Rectal smooth muscle tissue (tissue), 1 donor: ENCODE results near the gene ABCA6.
A peak's percentile ranks its signal among the peaks of the same experiment; 100 is the strongest.

Source experiments
- H3K27ac ChIP-seq: one replicate; pipeline ENCODE4 v1.7.0; 2013; ENCODE audit warnings: low read depth, low read length, inconsistent platforms
- H3K27me3 ChIP-seq: one replicate; pipeline ENCODE4 v1.7.0; 2013; ENCODE audit warnings: low read length; ENCODE audit not compliant: control insufficient read depth, insufficient read depth
- H3K36me3 ChIP-seq: one replicate; pipeline ENCODE4 v1.7.0; 2013; ENCODE audit warnings: low read length; ENCODE audit not compliant: control insufficient read depth, insufficient read depth
- H3K4me1 ChIP-seq: one replicate; pipeline ENCODE4 v1.7.0; 2013; ENCODE audit warnings: low read length; ENCODE audit not compliant: control insufficient read depth, insufficient read depth
- H3K4me3 ChIP-seq: one replicate; pipeline ENCODE4 v1.7.0; 2013; ENCODE audit warnings: low read length
- H3K9ac ChIP-seq: one replicate; pipeline ENCODE4 v1.7.0; 2013; ENCODE audit warnings: low read length

Gene ABCA6

DNA sequence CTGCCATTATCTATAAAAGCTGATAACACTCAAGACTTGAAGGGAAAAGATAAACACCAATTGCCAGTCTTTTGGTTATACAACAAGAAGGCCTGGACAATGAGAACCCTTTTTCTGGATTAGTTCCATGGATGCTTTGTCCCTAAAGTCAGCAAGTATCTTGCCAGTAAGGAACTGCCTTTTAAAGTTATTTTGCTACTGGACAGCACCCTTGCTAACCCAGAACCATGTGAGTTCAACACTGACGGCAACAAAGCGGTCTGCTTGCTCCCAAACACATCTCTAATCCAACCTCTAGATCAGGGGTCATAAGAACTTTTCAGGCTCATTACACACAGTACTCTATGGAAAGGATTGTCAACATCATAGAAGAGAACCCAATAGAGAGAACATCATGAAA is 25.3 kb upstream of the ABCA6 start:
- no peaks in the 10 kb centered on the region for H3K4me1 ChIP-seq
- H3K27me3 ChIP-seq, result no peaks in the 10 kb centered on the region
- no peak overlapping the region for H3K4me3 ChIP-seq
- no peaks in the 10 kb centered on the region for H3K36me3 ChIP-seq
- H3K9ac ChIP-seq, result no peak overlapping the region
- no peak overlapping the region for H3K27ac ChIP-seq

DNA sequence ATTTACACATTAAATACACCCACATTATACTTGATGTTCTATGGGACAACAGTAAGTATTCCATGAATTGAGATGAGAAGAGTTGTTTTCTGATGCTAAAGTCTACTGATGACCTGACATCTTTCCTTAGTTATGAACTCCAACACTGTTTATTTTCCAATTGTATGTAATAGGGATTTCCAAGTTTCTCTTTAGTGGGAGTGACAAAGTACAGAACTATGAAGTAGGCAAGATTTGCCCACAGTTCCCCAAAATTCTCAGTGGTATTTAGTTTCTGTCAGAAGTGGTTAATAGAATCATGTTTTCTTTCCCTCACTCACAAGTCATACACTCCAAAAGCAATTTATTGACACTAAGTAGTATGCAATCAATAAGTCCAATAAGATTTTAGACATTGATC is 22.5 kb upstream of the ABCA6 start:
- Histone ChIP-seq H3K27ac (no peak overlapping the region), H3K27me3 (no peaks in the 10 kb centered on the region), H3K9ac (no peak overlapping the region), H3K36me3 (no peaks in the 10 kb centered on the region), H3K4me3 (no peak overlapping the region), H3K4me1 (no peaks in the 10 kb centered on the region)

DNA sequence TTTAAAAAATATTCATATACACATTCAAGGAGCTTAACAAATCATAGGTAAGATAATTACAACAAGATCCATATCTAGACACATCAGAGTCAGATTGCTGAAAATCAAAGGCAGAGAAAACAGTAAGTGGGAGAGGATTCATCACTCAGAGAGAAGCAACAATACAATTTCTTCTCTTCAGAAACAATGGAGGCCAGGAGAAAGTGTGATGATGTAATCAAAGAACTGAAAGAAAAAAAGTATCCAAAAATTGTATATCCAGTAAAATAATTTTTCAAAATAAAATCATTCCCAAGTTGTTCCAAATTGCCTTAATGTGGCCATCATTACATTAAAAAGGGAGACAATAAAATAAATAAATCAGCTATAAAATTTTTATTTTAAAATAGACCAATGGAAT is 17.7 kb upstream of the ABCA6 start:
- no peak overlapping the region for H3K27ac ChIP-seq
- H3K36me3 ChIP-seq, result no peaks in the 10 kb centered on the region
- no peak overlapping the region for H3K4me3 ChIP-seq
- H3K4me1 ChIP-seq, result no peaks in the 10 kb centered on the region
- no peak overlapping the region for H3K9ac ChIP-seq
- no peaks in the 10 kb centered on the region for H3K27me3 ChIP-seq

DNA sequence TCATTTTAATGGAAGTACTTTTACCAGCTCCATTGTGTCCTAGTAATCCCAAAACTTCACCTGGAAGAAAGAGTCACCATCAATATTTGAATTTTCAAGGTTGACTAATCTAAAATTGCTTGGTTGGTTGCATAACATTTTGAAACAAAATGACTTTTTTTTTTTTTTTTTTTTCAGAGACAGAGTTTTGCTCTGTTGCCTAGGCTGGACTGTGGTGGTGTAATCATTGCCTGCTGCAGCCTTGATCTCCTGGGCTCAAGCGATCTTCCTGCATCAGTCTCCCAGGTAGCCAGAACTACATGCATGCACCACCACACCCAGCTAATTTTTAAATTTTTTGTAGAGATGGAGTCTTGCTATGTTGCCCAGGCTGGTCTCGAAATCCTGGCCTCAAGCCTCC is 12.6 kb upstream of the ABCA6 start:
- no peak overlapping the region for H3K4me3 ChIP-seq
- no peaks in the 10 kb centered on the region for H3K27me3 ChIP-seq
- no peak overlapping the region for H3K9ac ChIP-seq
- H3K4me1 ChIP-seq, result no peaks in the 10 kb centered on the region
- H3K27ac ChIP-seq, result no peak overlapping the region
- H3K36me3 ChIP-seq, result no peaks in the 10 kb centered on the region

DNA sequence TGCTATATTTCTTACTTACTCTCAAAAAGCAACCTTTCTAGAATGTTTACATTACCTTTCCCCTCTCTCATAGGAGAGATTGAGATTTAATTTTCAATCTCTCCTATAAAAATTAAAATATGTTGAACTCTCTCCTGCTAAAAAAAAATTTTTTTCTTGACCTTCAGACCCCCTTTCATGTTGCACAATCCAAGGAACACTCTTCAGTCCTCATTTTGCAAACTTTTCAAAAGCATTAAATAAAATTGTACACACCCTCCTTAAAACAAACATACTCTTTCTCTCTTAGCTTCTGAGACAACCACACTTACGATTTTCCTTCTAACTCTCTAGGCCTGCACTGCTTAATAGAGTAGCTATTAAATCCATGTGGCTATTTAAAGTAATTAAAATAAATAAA is 8.6 kb upstream of the ABCA6 start:
- Histone ChIP-seq H3K4me3 (no peak overlapping the region), H3K27ac (no peak overlapping the region), H3K9ac (no peak overlapping the region), H3K36me3 (no peaks in the 10 kb centered on the region), H3K27me3 (no peaks in the 10 kb centered on the region), H3K4me1 (no peaks in the 10 kb centered on the region)

DNA sequence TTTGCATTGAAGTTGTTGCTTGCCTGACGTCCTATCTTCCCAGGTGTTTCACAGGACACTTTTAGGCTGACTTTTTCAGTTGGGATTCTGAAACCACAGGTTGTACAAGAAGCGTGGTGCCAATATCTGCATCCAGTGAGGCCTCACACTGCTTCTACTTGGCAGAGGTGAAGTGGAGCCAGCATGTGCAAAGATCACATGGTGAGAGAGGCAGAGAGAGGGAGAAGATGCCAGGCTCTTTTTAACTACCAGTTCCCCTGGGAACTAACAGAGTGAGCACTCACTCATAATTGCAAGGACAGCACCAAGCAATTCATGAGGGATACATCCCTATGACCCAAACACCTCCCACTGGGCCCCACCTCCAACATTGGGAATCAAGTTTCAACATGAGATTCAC is 5.8 kb upstream of the ABCA6 start:
- H3K4me1 ChIP-seq, result no peaks in the 10 kb centered on the region
- no peak overlapping the region for H3K9ac ChIP-seq
- no peak overlapping the region for H3K4me3 ChIP-seq
- no peaks in the 10 kb centered on the region for H3K27me3 ChIP-seq
- H3K27ac ChIP-seq, result no peak overlapping the region
- H3K36me3 ChIP-seq, result no peaks in the 10 kb centered on the region

DNA sequence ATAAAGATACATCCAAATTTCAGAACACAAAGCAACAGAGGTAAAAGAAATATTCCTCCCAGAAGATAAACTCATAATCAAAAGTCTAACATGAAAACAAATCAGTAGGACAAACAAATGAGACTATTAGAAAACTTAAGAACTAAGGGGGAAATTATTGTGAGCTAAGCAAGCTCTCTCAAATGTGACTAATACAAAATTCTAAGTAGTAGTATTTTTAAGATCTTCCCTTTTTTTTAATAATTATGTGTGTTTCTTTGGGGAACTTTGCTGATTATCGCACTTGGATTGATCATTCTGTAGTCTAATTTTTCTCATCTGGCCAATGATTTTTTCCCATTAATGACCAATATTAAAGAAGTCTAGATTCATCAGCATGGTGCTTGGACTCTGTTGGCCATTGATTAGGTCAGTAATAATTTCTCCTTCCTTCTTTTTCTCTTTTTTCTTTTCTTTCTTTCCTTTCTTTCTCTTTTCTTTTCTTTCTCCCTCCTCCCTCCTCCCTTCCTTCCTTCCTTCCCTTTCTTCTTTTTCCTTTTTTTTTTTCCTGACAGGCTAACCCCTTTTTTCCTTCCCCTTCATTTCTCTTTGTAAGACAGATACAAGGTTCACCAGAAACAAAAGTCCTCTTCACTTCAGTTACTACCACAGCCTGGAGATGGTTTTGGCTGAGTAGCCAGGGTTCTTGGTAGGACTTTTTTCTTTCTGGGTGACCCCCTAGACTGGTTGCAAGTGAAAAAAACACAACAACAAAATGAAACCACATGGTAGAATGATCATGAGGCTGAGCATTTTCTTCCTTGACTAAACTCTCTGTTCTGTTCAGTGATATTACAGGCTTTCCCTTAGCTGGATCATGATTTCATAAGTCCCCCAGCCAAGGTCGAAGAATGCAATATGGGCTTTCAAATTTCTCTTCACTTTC is 2.9 kb upstream of the ABCA6 start:
- Histone ChIP-seq H3K9ac (no peak overlapping the region), H3K4me3 (no peak overlapping the region), H3K27ac (no peak overlapping the region), H3K27me3 (no peaks in the 10 kb centered on the region), H3K4me1 (no peaks in the 10 kb centered on the region), H3K36me3 (no peaks in the 10 kb centered on the region)

DNA sequence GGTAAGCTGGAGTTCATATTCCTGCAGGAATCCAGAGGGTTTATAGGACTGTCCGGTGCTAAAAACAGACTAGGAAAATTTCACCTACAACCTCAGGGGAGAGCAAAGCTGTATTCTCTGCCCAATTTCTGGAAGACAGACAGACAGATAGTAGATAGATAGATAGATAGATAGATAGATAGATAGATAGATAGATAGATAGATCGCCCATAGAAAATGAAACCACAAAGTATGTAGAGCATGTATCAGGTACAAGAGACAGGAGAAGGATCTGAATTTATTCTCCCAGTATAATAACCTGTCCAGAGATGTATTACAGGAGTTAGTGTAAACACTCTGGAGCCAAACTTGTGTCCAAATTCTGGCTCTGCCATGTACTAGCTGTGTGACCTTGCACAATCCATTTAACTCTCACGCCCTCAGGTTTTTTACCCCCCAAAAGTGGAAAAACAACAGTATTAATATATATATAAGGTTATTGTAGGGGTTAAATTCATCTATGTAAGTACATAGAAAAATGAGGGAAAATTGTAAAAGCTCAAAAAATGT is 2.1 kb upstream of the ABCA6 start:
- H3K27ac ChIP-seq, result no peak overlapping the region
- H3K9ac ChIP-seq, result no peak overlapping the region

DNA sequence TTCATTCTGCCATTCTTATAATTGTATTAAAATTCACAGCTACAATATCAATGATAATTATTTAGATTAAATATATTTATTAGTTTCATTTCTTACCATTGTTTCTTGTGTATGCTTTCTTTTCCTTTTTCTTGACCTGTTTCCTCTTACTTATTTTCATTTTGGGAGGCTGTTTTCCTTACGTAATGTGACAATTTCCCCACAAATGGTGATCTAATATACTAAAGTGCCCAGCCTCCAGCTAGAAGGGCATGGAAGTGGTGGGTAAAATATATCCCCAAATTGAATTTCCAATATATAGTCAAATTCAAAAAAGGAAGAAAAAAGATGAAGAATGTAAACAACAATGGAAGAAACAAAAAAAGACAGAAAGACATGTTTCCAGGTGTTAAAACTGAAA is 1.5 kb upstream of the ABCA6 start:
- no peak overlapping the region for H3K4me3 ChIP-seq
- H3K4me1 ChIP-seq, result no peaks in the 10 kb centered on the region
- H3K27ac ChIP-seq, result no peak overlapping the region
- H3K9ac ChIP-seq, result no peak overlapping the region
- H3K27me3 ChIP-seq, result no peaks in the 10 kb centered on the region
- no peaks in the 10 kb centered on the region for H3K36me3 ChIP-seq

More for the DNA sequence above, 2.1 kb upstream of the ABCA6 start:
- H3K36me3 ChIP-seq, result no peaks in the 10 kb centered on the region
- H3K4me3 ChIP-seq, result no peak overlapping the region
- H3K27me3 ChIP-seq, result no peaks in the 10 kb centered on the region
- H3K4me1 ChIP-seq, result no peaks in the 10 kb centered on the region

DNA sequence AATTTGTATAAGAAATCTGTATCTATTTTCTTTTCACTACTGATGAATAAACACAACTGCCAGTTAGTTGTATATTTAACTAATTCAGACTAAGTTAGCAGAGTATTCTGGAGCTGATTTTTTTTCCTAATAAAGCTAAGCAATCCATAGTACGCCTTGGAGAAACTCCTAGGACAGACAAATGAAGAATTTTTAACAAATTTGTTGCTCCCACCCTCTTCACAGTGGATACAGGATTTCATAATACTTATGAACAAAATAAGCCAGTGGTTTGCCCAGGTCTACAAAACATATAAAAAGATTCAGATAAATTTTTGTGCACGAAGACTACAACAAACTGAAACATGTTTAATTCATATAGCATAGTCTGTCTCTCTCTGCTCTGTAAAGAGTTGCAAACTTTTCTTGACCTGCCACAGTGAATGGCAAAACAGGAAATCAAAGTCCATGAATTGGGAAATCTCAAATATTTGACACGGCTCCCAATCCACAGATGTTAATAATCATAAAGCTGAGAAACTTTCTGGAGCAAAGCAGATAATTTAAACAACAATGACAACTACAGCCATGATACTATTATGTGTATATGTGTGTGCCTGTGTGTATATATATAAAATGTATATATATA is 594 bp upstream of the ABCA6 start:
- no peak overlapping the region for H3K9ac ChIP-seq
- peak overlapping the region; percentile 40 for H3K27ac ChIP-seq
- H3K36me3 ChIP-seq, result no peaks in the 10 kb centered on the region
- H3K4me3 ChIP-seq, result no peak overlapping the region
- no peaks in the 10 kb centered on the region for H3K27me3 ChIP-seq
- no peaks in the 10 kb centered on the region for H3K4me1 ChIP-seq

DNA sequence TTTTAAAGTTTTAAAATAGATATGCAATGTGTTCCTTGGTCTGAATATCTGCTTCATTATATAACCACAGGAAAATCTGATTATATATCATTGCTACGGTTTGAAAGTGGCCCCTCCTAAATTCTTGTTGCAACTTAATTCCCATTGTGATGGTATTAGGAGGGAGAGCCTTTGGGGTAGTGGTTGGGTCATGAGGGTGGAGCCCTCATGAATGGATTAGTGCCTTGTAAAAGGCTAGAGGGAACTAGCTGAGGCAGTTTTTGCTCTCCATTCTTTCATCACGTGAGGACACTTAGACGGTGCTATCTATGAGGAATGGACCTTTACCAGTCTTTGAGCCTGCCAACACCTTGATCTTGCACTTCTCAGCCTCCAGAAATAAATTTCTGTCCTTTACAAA is 7.6 kb downstream of the ABCA6 start:
- H3K27ac ChIP-seq, result no peak overlapping the region
- no peaks in the 10 kb centered on the region for H3K27me3 ChIP-seq
- H3K9ac ChIP-seq, result no peak overlapping the region
- no peaks in the 10 kb centered on the region for H3K36me3 ChIP-seq
- H3K4me1 ChIP-seq, result no peaks in the 10 kb centered on the region
- H3K4me3 ChIP-seq, result no peak overlapping the region

DNA sequence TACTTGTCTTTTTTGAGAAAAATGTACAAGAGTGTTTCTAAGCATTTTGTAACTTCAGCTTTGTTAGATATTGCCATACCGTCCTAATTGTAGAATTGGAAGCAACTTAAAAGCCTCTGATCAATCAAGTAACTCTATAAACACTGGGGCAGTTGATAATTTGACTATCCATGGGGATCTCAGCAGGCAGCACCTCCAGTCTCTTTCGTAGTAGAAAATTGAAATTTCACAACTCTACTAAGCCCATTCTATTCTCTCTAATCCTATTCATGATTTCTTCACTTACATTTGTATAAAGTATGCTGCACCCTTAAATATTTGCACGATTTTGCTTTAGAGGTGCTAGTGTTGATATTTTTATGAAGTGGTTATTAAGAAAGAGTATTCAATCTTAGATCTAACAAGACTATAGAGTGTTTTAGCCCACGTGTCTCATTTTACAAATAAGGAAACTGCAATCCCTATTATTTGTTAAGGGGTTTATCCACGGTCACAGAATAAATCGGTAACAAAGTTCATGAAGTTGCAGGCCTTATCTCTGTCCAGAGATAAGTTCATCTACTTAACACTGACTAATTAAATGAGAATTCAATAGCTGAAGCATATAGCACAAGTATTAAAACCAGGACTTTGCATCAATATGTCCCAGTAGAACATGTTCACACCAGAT is 10.9 kb downstream of the ABCA6 start:
- no peak overlapping the region for H3K27ac ChIP-seq
- no peaks in the 10 kb centered on the region for H3K27me3 ChIP-seq
- no peaks in the 10 kb centered on the region for H3K4me1 ChIP-seq
- no peak overlapping the region for H3K9ac ChIP-seq
- no peak overlapping the region for H3K4me3 ChIP-seq
- no peaks in the 10 kb centered on the region for H3K36me3 ChIP-seq
